Trophoblast cell (in vitro differentiated cells and primary cell): ENCODE measurements around the gene B9D1.
A peak's percentile ranks its signal among the peaks of the same experiment; 100 is the strongest.

Experiments used
- DNase-seq, 2 donors: peaks; one replicate each; pipeline ENCODE4 v3.0.0-alpha.2; 2016
- H2AFZ ChIP-seq: 2 replicates; pipeline ENCODE4 v1.6.1; 2013; ENCODE audit warnings: low read length, moderate library complexity, mild to moderate bottlenecking; ENCODE audit not compliant: insufficient read depth, poor library complexity
- H2AK5ac ChIP-seq: 2 replicates; pipeline ENCODE4 v1.6.1; 2013; ENCODE audit warnings: mild to moderate bottlenecking, low read length
- H2BK120ac ChIP-seq: 2 replicates; pipeline ENCODE4 v1.6.1; 2013; ENCODE audit warnings: low read length, mild to moderate bottlenecking, moderate library complexity; ENCODE audit not compliant: insufficient read depth, poor library complexity
- H2BK12ac ChIP-seq: 2 replicates; pipeline ENCODE4 v1.6.1; 2013; ENCODE audit warnings: mild to moderate bottlenecking, low read length, moderate library complexity
- H2BK5ac ChIP-seq: 2 replicates; pipeline ENCODE4 v1.6.1; 2013; ENCODE audit warnings: low read length, low read depth, moderate library complexity, mild to moderate bottlenecking; ENCODE audit not compliant: poor library complexity
- H3K14ac ChIP-seq: 2 replicates; pipeline ENCODE4 v1.6.1; 2013; ENCODE audit warnings: mild to moderate bottlenecking, low read length
- H3K18ac ChIP-seq: 2 replicates; pipeline ENCODE4 v1.6.1; 2013; ENCODE audit warnings: mild to moderate bottlenecking, low read length
- H3K23ac ChIP-seq: 2 replicates; pipeline ENCODE4 v1.6.1; 2013; ENCODE audit warnings: low read length
- H3K27ac ChIP-seq: 2 replicates; pipeline ENCODE4 v1.5.1; 2013; ENCODE audit warnings: low read depth, mild to moderate bottlenecking, inconsistent platforms, low read length, moderate library complexity
- H3K27me3 ChIP-seq: 2 replicates; pipeline ENCODE4 v1.6.1; 2013; ENCODE audit warnings: inconsistent platforms, mild to moderate bottlenecking, low read length, moderate library complexity; ENCODE audit not compliant: insufficient read depth
- H3K36me3 ChIP-seq, 2 experiments: 1 replicate in 1 of 2; 2 replicates in 1 of 2; pipeline ENCODE4 v1.6.1; 2013; ENCODE audit warnings: low read length in 2 of 2, mild to moderate bottlenecking in 2 of 2, moderate library complexity in 1 of 2; ENCODE audit not compliant: insufficient read depth in 2 of 2, control insufficient read depth in 1 of 2
- H3K4ac ChIP-seq: 2 replicates; pipeline ENCODE4 v1.6.1; 2013; ENCODE audit warnings: low read depth, mild to moderate bottlenecking, low read length, moderate library complexity
- H3K4me1 ChIP-seq, 2 experiments: 1 replicate in 1 of 2; 2 replicates in 1 of 2; pipeline ENCODE4 v1.6.1; 2013; ENCODE audit warnings: low read length in 2 of 2, mild to moderate bottlenecking in 2 of 2, moderate library complexity in 1 of 2; ENCODE audit not compliant: insufficient read depth in 2 of 2, control insufficient read depth in 1 of 2
- H3K4me2 ChIP-seq: 2 replicates; pipeline ENCODE4 v1.6.1; 2013; ENCODE audit warnings: inconsistent platforms, mild to moderate bottlenecking, low read length, moderate library complexity
- H3K4me3 ChIP-seq: 2 replicates; pipeline ENCODE4 v1.5.1; 2013; ENCODE audit warnings: mild to moderate bottlenecking, low read depth, low read length, inconsistent platforms
- H3K79me1 ChIP-seq: one replicate; pipeline ENCODE4 v1.6.1; 2013; ENCODE audit warnings: low read length
- H3K79me2 ChIP-seq: 2 replicates; pipeline ENCODE4 v1.6.1; 2013; ENCODE audit warnings: low read length, mild to moderate bottlenecking; ENCODE audit not compliant: control insufficient read depth, insufficient read depth, poor library complexity
- H3K9ac ChIP-seq: 2 replicates; pipeline ENCODE4 v1.6.1; 2013; ENCODE audit warnings: mild to moderate bottlenecking, low read length
- H3K9me3 ChIP-seq: 2 replicates; pipeline ENCODE4 v1.6.1; 2013; ENCODE audit warnings: low read depth, mild to moderate bottlenecking, control low read depth, inconsistent platforms, low read length; ENCODE audit not compliant: insufficient read depth
- H4K12ac ChIP-seq: 2 replicates; pipeline ENCODE4 v1.6.1; 2013; ENCODE audit warnings: low read depth, mild to moderate bottlenecking, low read length, moderate library complexity
- H4K8ac ChIP-seq: 2 replicates; pipeline ENCODE4 v1.6.1; 2013; ENCODE audit warnings: low read depth, mild to moderate bottlenecking, low read length, moderate library complexity
- H4K91ac ChIP-seq: one replicate; pipeline ENCODE4 v1.6.1; 2013; ENCODE audit warnings: low read depth, mild to moderate bottlenecking, low read length, moderate library complexity
- WGBS: extraction: QIAGEN DNeasy Blood & Tissue Kit; methylation state at CpG from one replicate; pipeline ENCODE4 v1.1.7; 2013; ENCODE audit warnings: missing lambda C conversion rate; ENCODE audit not compliant: insufficient read length, insufficient coverage; ENCODE audit errors: extremely low coverage; 5-methylcytosine and 5-hydroxymethylcytosine counted together

Gene B9D1

GRCh38 chr17:19387921-19388521, 25.5 kb upstream of the B9D1 start:
- H2BK12ac ChIP-seq: no peak overlapping the region
- H3K9me3 ChIP-seq: no peaks in the 10 kb centered on the region
- H3K4me3 ChIP-seq: no peak overlapping the region
- H2BK5ac ChIP-seq: no peak overlapping the region
- no peaks in the 10 kb centered on the region for H3K27me3 ChIP-seq
- H4K12ac ChIP-seq: no peak overlapping the region
- H2BK120ac ChIP-seq: no peak overlapping the region
- no peak overlapping the region for H2AFZ ChIP-seq
- H3K9ac ChIP-seq: no peak overlapping the region
- H4K8ac ChIP-seq: no peak overlapping the region
- no peak overlapping the region for H3K27ac ChIP-seq
- no peak overlapping the region for H3K4me2 ChIP-seq
- no peak overlapping the region for H3K14ac ChIP-seq
- peak overlapping the region; percentile 17 for H4K91ac ChIP-seq
- H2AK5ac ChIP-seq: no peak overlapping the region
- no peak overlapping the region for H3K4ac ChIP-seq
- DNase-seq: peak; percentile 85 to 95
- peaks cover 2% of the 10 kb centered on the region for H3K79me2 ChIP-seq
- no peaks in the 10 kb centered on the region for H3K79me1 ChIP-seq
- H3K4me1 ChIP-seq: peaks cover 15 to 20% of the 10 kb centered on the region in 2 experiments
- no peak overlapping the region for H3K18ac ChIP-seq
- WGBS: no CpG with 5 or more reads among the region's 2 CpGs
- H3K36me3 ChIP-seq: peaks cover 25 to 26% of the 10 kb centered on the region in 2 experiments
- no peak overlapping the region for H3K23ac ChIP-seq

DNA sequence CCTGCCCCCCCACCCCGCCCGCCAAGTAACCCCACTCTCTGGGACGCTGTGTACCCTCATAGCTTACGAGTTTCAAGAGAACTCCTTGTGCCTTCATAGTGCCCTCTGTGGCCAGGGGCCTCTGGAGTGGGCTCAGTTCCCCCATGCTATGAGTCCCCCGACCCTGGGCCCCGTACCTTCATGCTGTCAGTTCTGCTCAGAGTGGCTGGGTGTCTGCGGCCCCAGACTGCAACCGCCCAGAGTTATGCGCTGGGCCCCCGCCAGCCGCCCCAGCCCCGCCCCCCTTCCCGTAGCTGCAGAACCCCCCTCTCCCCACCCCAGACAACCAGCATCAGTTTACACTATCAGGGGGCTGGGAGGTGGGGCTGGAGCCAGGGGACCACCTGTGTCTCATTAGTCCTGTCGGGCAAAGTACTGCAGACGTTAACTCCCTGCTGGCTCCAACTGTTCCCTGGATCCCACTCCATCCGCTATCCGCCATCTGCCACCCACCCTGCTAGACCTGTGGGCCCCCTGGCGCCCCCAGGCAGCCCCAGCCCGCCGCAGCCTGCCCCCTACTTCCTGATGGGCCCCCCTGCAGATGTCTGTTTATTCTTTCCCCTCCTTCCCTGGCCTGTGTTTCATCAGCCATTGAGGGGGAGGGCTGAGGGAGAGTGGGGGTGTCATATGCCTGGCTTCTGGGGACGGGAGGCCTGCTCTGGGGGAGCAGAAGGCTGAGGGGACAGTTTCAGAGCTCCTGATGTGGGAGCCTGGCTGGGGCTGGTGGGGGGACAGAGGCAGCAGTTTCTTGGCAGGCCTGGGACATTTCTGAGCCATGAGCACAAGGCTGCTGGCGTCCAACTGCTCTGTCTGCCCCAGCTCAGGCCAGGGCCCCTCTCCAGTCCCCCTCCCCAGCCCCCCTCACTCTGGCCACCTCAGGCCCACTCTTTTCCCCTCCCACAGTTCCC, 24.7 kb upstream of the B9D1 start, which contains the start of gene MFAP4:
Gene MFAP4 (minus strand): TSS at position 217 of the 947 bp plus-strand sequence. CDS start 35 bp downstream, at position 182.
- H4K91ac ChIP-seq: peak within 1 kb of the TSS; percentile 36
- H3K14ac ChIP-seq: peak within 1 kb of the TSS; percentile 27
- peak within 1 kb of the TSS; percentile 36 for H3K4me2 ChIP-seq
- no CpG with 5 or more reads among the region's 22 CpGs for WGBS
- peaks cover 15 to 20% of the 10 kb centered on the region in 2 experiments for H3K4me1 ChIP-seq
- H3K23ac ChIP-seq: no peak within 1 kb of the TSS
- H3K9ac ChIP-seq: no peak within 1 kb of the TSS
- no peaks in the 10 kb centered on the region for H3K79me1 ChIP-seq
- H4K12ac ChIP-seq: no peak within 1 kb of the TSS
- H2AK5ac ChIP-seq: no peak within 1 kb of the TSS
- no peak within 1 kb of the TSS for H3K4ac ChIP-seq
- no peaks in the 10 kb centered on the region for H3K27me3 ChIP-seq
- peak within 1 kb of the TSS; percentile 30 for H4K8ac ChIP-seq
- H3K18ac ChIP-seq: no peak within 1 kb of the TSS
- no peak for DNase-seq
- peaks cover 2% of the 10 kb centered on the region for H3K79me2 ChIP-seq
- H3K36me3 ChIP-seq: peaks cover 33 to 34% of the 10 kb centered on the region in 2 experiments
- H2BK12ac ChIP-seq: no peak within 1 kb of the TSS
- H3K27ac ChIP-seq: peak within 1 kb of the TSS; percentile 4
- no peaks in the 10 kb centered on the region for H3K9me3 ChIP-seq
- no peak within 1 kb of the TSS for H2BK5ac ChIP-seq
- H2BK120ac ChIP-seq: no peak within 1 kb of the TSS
- no peak within 1 kb of the TSS for H3K4me3 ChIP-seq
- H2AFZ ChIP-seq: no peak within 1 kb of the TSS

DNA sequence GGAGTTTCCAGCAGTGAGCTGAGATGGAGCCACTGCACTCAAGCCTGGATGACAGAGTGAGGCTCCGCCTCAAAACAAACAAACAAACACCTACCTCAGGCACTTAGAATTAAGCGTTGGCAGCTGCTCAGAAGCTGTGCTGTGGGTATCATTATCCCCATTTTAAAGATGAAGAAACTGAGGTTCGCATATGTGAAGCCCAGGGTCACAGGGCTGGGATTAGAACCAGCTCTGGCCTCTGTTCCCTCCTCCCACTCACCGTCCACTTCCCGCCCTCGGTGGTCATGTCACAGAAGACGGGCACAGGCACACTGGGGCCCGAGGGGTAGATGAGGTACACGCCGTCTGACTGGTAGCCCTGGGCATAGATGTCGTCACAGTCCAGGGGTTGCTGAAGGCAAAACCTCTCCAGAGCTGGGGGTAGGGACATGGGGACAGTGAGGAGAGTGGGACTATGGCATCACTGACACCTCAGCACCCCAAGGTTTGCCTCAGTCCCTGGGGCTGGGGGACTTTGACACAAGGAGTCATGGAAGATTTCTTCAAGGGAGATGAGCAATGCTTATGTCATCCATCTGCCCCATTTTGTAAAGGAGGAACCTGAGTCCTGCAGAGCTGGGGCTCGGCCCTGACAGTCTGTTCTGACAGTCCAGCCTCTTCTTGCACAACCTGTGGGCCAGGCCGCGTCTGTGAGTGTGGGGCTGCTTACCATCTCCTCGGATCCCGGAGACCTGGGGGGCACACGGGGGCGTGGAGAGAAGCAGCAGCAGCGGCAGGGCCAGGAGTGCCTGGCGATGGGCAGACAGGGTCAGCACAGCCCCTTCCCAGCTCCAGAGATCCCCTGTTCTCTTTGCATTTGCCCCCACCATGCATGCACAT, 23.8 kb upstream of the B9D1 start:
- peak overlapping the region; percentile 36 for H3K4me2 ChIP-seq
- H2BK12ac ChIP-seq: no peak overlapping the region
- no peak overlapping the region for H4K12ac ChIP-seq
- no peaks in the 10 kb centered on the region for H3K9me3 ChIP-seq
- peak overlapping the region; percentile 36 for H4K91ac ChIP-seq
- no peak overlapping the region for H3K23ac ChIP-seq
- H3K4ac ChIP-seq: no peak overlapping the region
- peaks cover 2% of the 10 kb centered on the region for H3K79me2 ChIP-seq
- DNase-seq: peak; percentile 60 to 67
- peaks cover 15 to 20% of the 10 kb centered on the region in 2 experiments for H3K4me1 ChIP-seq
- no peak overlapping the region for H2AK5ac ChIP-seq
- H2AFZ ChIP-seq: no peak overlapping the region
- no CpG with 5 or more reads among the region's 20 CpGs for WGBS
- peaks cover 43% of the 10 kb centered on the region in 2 experiments for H3K36me3 ChIP-seq
- H2BK120ac ChIP-seq: no peak overlapping the region
- no peaks in the 10 kb centered on the region for H3K27me3 ChIP-seq
- no peak overlapping the region for H3K4me3 ChIP-seq
- H3K18ac ChIP-seq: no peak overlapping the region
- no peaks in the 10 kb centered on the region for H3K79me1 ChIP-seq
- H2BK5ac ChIP-seq: no peak overlapping the region
- H3K27ac ChIP-seq: peak overlapping the region; percentile 4
- H3K14ac ChIP-seq: peak overlapping the region; percentile 27
- H4K8ac ChIP-seq: no peak overlapping the region
- H3K9ac ChIP-seq: no peak overlapping the region

GRCh38 chr17:19385521-19385983, 23.0 kb upstream of the B9D1 start:
- no peak overlapping the region for H4K12ac ChIP-seq
- no peak overlapping the region for H2BK5ac ChIP-seq
- H2AK5ac ChIP-seq: no peak overlapping the region
- H3K79me2 ChIP-seq: peaks cover 2% of the 10 kb centered on the region
- H3K36me3 ChIP-seq: peaks cover 50 to 51% of the 10 kb centered on the region in 2 experiments
- H3K79me1 ChIP-seq: no peaks in the 10 kb centered on the region
- H3K4me1 ChIP-seq: peaks cover 15 to 20% of the 10 kb centered on the region in 2 experiments
- H3K9ac ChIP-seq: no peak overlapping the region
- no peak overlapping the region for H4K8ac ChIP-seq
- H2BK120ac ChIP-seq: no peak overlapping the region
- H3K14ac ChIP-seq: no peak overlapping the region
- H3K4ac ChIP-seq: no peak overlapping the region
- no peak overlapping the region for H3K4me3 ChIP-seq
- H3K23ac ChIP-seq: no peak overlapping the region
- H2AFZ ChIP-seq: no peak overlapping the region
- H2BK12ac ChIP-seq: no peak overlapping the region
- no peak overlapping the region for H3K27ac ChIP-seq
- no CpG with 5 or more reads among the region's 9 CpGs for WGBS
- H4K91ac ChIP-seq: no peak overlapping the region
- H3K27me3 ChIP-seq: no peaks in the 10 kb centered on the region
- H3K9me3 ChIP-seq: no peaks in the 10 kb centered on the region
- no peak overlapping the region for H3K4me2 ChIP-seq
- H3K18ac ChIP-seq: no peak overlapping the region
- DNase-seq: no peak
